KMS-11 (cell line): ENCODE data around the gene BRF1.

Source experiments
- H2AFZ ChIP-seq: fragments of 200-600 bp; sonication (generic); 2 replicates; pipeline ENCODE4 v1.6.1; 2016; ENCODE audit warnings: antibody characterized with exemption, mixed run types, low read depth
- H3K27ac ChIP-seq: fragments of 200-600 bp; sonication (generic); 2 replicates; pipeline ENCODE4 v1.6.1; 2016; ENCODE audit warnings: mild to moderate bottlenecking, mixed run types
- H3K27me3 ChIP-seq: fragments of 200-600 bp; sonication (generic); 2 replicates; pipeline ENCODE4 v1.6.1; 2017; ENCODE audit warnings: mild to moderate bottlenecking, low read depth, mixed run types, moderate library complexity; ENCODE audit not compliant: insufficient read depth
- H3K36me3 ChIP-seq: fragments of 200-600 bp; sonication (generic); 2 replicates; pipeline ENCODE4 v1.6.1; 2017; ENCODE audit warnings: mild to moderate bottlenecking, mixed run types; ENCODE audit not compliant: insufficient read depth
- H3K4me1 ChIP-seq: fragments of 200-600 bp; sonication (generic); 2 replicates; pipeline ENCODE4 v1.6.1; 2016; ENCODE audit warnings: mild to moderate bottlenecking, low read depth, mixed run types; ENCODE audit not compliant: poor library complexity, severe bottlenecking
- H3K4me2 ChIP-seq: fragments of 200-600 bp; sonication (generic); 2 replicates; pipeline ENCODE4 v1.7.0; 2016; ENCODE audit warnings: mild to moderate bottlenecking, mixed run types
- H3K4me3 ChIP-seq: fragments of 200-600 bp; sonication (generic); IDR thresholded peaks from 2 replicates; pipeline ENCODE4 v1.6.1; 2017; ENCODE audit warnings: low read depth, low read length, mixed read lengths; ENCODE audit not compliant: insufficient read depth
- H3K79me2 ChIP-seq: fragments of 200-600 bp; sonication (generic); 2 replicates; pipeline ENCODE4 v1.6.1; 2016; ENCODE audit warnings: low read depth, mixed run types; ENCODE audit not compliant: insufficient read depth
- H3K9ac ChIP-seq: fragments of 200-600 bp; sonication (generic); 2 replicates; pipeline ENCODE4 v1.6.1; 2016; ENCODE audit warnings: mild to moderate bottlenecking, mixed run types
- H4K20me1 ChIP-seq: fragments of 200-600 bp; sonication (generic); 2 replicates; pipeline ENCODE4 v1.6.1; 2016; ENCODE audit warnings: mild to moderate bottlenecking, mixed run types; ENCODE audit not compliant: insufficient read depth
- TF ChIP-seq, protein P1 (sequence below): fragments of 200-600 bp; sonication (generic); conservative IDR thresholded peaks from 2 replicates; pipeline ENCODE4 v1.6.1; 2017; ENCODE audit warnings: low read depth, mild to moderate bottlenecking, antibody characterized with exemption, low read length, moderate library complexity, mixed read lengths

Gene BRF1

DNA sequence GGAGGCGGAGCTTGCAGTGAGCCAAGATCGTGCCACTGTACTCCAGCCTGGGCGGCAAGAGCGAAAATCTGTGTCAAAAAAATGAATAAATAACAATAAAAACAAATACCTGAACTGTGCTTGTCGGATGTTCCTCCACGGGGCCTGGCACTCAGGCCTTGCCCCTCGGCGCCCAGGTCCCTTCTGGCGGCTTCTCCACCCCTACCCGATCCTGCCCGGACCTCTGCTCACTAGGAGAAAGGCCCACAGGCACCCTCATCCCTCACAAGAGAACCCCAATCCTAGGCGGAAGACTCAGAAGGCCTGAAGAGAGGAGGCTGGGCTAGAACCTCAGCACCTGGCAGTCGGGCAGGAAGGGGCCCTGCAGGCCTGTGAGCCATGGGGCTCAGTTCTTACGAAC lies 73.5 kb downstream of the BRF1 start:
- no peak overlapping the region for H2AFZ ChIP-seq
- H3K4me2 ChIP-seq = no peak overlapping the region
- no peak overlapping the region for H3K9ac ChIP-seq
- no peak overlapping the region for H3K4me3 ChIP-seq
- H3K27me3 ChIP-seq = no peaks in the 10 kb centered on the region
- TF ChIP-seq, protein P1, sequence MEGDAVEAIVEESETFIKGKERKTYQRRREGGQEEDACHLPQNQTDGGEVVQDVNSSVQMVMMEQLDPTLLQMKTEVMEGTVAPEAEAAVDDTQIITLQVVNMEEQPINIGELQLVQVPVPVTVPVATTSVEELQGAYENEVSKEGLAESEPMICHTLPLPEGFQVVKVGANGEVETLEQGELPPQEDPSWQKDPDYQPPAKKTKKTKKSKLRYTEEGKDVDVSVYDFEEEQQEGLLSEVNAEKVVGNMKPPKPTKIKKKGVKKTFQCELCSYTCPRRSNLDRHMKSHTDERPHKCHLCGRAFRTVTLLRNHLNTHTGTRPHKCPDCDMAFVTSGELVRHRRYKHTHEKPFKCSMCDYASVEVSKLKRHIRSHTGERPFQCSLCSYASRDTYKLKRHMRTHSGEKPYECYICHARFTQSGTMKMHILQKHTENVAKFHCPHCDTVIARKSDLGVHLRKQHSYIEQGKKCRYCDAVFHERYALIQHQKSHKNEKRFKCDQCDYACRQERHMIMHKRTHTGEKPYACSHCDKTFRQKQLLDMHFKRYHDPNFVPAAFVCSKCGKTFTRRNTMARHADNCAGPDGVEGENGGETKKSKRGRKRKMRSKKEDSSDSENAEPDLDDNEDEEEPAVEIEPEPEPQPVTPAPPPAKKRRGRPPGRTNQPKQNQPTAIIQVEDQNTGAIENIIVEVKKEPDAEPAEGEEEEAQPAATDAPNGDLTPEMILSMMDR = no peak
- no peaks in the 10 kb centered on the region for H3K79me2 ChIP-seq
- H4K20me1 ChIP-seq = no peaks in the 10 kb centered on the region
- no peaks in the 10 kb centered on the region for H3K4me1 ChIP-seq
- H3K27ac ChIP-seq = no peak overlapping the region
- no peaks in the 10 kb centered on the region for H3K36me3 ChIP-seq

DNA sequence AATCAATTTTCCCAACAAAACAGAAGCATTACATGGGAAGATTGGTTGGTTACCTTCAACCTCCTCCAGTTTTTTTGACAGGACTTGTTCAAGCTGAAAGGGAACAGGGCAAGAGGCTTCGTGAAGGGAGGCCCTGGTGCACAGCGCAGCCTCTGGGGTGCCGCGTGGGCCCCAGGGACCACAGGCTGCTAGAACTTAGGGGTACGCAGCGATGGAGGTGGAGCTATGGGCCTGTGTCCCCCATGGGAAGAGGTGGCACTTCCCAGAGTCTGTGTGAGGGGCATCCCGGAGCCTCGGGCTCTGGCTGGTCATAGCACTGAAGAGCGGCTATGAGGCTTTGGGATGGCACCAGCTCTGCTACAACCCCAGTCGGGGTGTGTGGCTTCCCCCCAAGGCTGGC lies 74.6 kb downstream of the BRF1 start:
- Histone ChIP-seq H3K4me1 (no peaks in the 10 kb centered on the region), H2AFZ (no peak overlapping the region), H3K36me3 (no peaks in the 10 kb centered on the region), H3K27me3 (no peaks in the 10 kb centered on the region), H3K4me2 (no peak overlapping the region), H3K27ac (no peak overlapping the region), H3K4me3 (no peak overlapping the region), H3K79me2 (no peaks in the 10 kb centered on the region), H3K9ac (no peak overlapping the region), H4K20me1 (no peaks in the 10 kb centered on the region)
- TF ChIP-seq, protein P1 = no peak

DNA sequence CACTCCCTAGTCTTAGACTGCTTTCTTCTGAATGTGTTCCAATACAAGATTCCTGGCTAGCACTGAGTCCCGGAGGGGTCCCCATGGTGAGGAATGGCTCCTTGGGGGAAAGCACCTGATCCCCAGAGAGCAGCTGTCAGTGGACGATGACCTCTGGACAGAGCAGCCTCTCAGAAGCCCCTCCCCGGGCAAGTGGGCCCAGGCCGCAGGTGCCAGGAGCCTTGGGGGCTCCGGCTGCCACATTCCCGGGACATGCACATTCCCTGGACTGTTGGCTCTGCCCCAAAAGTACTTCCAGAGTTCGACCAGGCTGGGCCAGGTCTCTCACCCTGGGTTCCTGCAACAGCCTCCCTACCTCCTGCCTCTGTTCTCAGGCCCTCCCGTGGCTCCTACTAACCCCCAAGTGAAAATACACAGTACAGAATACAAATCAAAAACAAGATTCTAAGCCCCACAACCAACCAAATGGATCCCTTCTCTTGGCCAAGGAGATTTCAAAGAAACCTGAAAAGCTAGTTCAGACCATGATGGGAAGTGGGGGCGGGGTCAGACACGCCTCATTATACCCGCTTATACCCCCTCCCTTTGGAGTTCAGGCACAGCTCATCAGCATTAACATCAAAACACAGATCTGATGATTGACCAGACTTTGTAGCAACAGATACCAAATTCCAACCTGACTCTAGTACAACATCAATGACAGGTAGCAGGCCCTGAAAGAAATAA lies 75.8 kb downstream of the BRF1 start:
- no peak overlapping the region for H3K4me2 ChIP-seq
- no peaks in the 10 kb centered on the region for H3K27me3 ChIP-seq
- TF ChIP-seq, protein P1 = no peak

DNA sequence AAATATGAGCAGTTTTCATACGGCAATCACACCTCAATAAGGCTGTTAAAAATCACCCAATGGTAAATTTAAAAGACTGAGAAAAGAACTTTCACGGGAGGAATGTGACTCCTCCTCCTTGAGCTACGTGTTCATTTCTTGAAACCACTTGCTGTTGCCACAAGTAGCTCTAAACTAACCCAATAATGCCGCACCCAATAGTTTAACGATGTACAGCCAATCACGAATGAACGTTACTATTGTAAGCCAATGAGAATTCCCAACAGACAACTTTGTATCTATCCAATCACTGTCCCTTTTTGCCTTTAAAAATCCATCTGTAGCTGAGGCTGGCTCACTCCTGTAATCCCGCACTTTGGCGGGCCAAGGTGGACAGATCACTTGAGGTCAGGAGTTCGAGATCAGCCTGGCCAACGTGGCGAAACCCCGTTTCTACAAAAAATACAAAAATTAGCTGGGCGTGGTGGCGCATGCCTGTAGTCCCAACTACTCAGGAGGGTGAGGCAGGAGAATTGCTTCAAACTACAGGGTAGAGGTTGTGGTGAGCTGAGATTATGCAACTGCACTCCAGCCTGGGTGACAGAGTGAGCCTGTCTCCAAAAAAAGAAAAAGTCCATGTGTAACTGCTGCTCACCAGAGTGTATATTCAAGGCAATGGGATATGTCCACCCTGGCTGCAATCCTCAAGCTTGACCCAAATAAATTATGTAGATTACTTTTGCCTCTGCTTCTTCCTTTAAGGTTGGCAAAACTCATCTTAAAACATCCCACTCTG lies 76.8 kb downstream of the BRF1 start:
- TF ChIP-seq, protein P1 = no peak
- Histone ChIP-seq H3K4me2 (no peak overlapping the region), H3K4me3 (no peak overlapping the region), H3K9ac (no peak overlapping the region), H3K4me1 (no peaks in the 10 kb centered on the region), H3K27ac (no peak overlapping the region), H3K27me3 (no peaks in the 10 kb centered on the region), H3K36me3 (no peaks in the 10 kb centered on the region), H3K79me2 (no peaks in the 10 kb centered on the region), H4K20me1 (no peaks in the 10 kb centered on the region), H2AFZ (no peak overlapping the region)

More for the DNA sequence above, 75.8 kb downstream of the BRF1 start:
- Histone ChIP-seq H3K9ac (no peak overlapping the region), H3K27ac (no peak overlapping the region), H4K20me1 (no peaks in the 10 kb centered on the region), H3K36me3 (no peaks in the 10 kb centered on the region), H3K79me2 (no peaks in the 10 kb centered on the region), H3K4me3 (no peak overlapping the region), H3K4me1 (no peaks in the 10 kb centered on the region), H2AFZ (no peak overlapping the region)
